Endodermal cell (in vitro differentiated cells): ENCODE measurements around the gene NDUFV2. TPM values are rescaled to one million over a fixed set of nuclear protein-coding genes. Genes with fewer than 3 reads are reported as not detected.

Experiments used
- DNase-seq: peaks from one replicate; pipeline ENCODE4 v3.0.0-alpha.2; 2017
- H3K27ac ChIP-seq: 2 replicates; pipeline ENCODE4 v1.5.1; 2013; ENCODE audit warnings: mild to moderate bottlenecking, low read depth, low read length, moderate library complexity
- H3K27me3 ChIP-seq: 2 replicates; pipeline ENCODE4 v1.6.1; 2013; ENCODE audit warnings: mild to moderate bottlenecking, low read length, moderate library complexity; ENCODE audit not compliant: insufficient read depth, control insufficient read depth, poor library complexity, severe bottlenecking
- H3K36me3 ChIP-seq: 2 replicates; pipeline ENCODE4 v1.7.0; 2013; ENCODE audit warnings: mild to moderate bottlenecking, low read length, moderate library complexity; ENCODE audit not compliant: control insufficient read depth, insufficient read depth
- H3K4me1 ChIP-seq: one replicate; pipeline ENCODE4 v1.7.0; 2013; ENCODE audit warnings: low read length; ENCODE audit not compliant: control insufficient read depth, insufficient read depth
- H3K4me3 ChIP-seq: 2 replicates; pipeline ENCODE4 v1.5.1; 2013; ENCODE audit warnings: mild to moderate bottlenecking, low read length, moderate library complexity
- H3K9ac ChIP-seq: 2 replicates; pipeline ENCODE4 v1.6.1; 2013; ENCODE audit warnings: mild to moderate bottlenecking, low read length, moderate library complexity; ENCODE audit not compliant: poor library complexity, severe bottlenecking; ENCODE audit errors: extremely low read depth
- H3K9me3 ChIP-seq: 2 replicates; pipeline ENCODE4 v1.6.1; 2013; ENCODE audit warnings: mild to moderate bottlenecking, low read length, moderate library complexity; ENCODE audit not compliant: control insufficient read depth
- H3K27ac Mint-ChIP-seq: 2 replicates; pipeline ENCODE4 v1.8.0; 2020; ENCODE audit warnings: mixed read lengths
- H3K27me3 Mint-ChIP-seq: 2 replicates; pipeline ENCODE4 v1.8.0; 2021; ENCODE audit warnings: mild to moderate bottlenecking, mixed read lengths; ENCODE audit not compliant: insufficient read depth
- H3K36me3 Mint-ChIP-seq: 2 replicates; pipeline ENCODE4 v1.8.0; 2020; ENCODE audit warnings: low read depth, mixed read lengths
- H3K4me1 Mint-ChIP-seq: 2 replicates; pipeline ENCODE4 v1.8.0; 2020; ENCODE audit warnings: mixed read lengths
- H3K4me3 Mint-ChIP-seq: 2 replicates; pipeline ENCODE4 v1.8.0; 2020; ENCODE audit warnings: mild to moderate bottlenecking, moderate library complexity, mixed read lengths
- H3K9me3 Mint-ChIP-seq: 2 replicates; pipeline ENCODE4 v1.8.0; 2020; ENCODE audit warnings: mild to moderate bottlenecking, mixed read lengths
- WGBS, 2 experiments: methylation state at CpG; one replicate each; pipeline versions ENCODE4 v1.1.5 to v1.1.7; 2013; ENCODE audit warnings: missing lambda C conversion rate in 2 of 2, mixed read lengths in 1 of 2; ENCODE audit not compliant: insufficient coverage in 1 of 2, insufficient read length in 1 of 2; 5-methylcytosine and 5-hydroxymethylcytosine counted together
- total RNA-seq, 2 donors: library from RNA; stranded (reverse); fragmentation: NEBNext Ultra II Directional in 1 of 2; extraction: Animal tissue kit (Norgen Biotek cat#: 25700) in 1 of 2; gene quantifications; 2 replicates in 1 of 2; 3 replicates in 1 of 2; pipeline ENCODE4 v1.2.1, GENCODE V29; 2021
- TF ChIP-seq, protein P1 (sequence below): fragments of 200-600 bp; sonication (generic); conservative IDR thresholded peaks from 2 replicates; pipeline ENCODE4 v1.5.0; 2021; ENCODE audit warnings: antibody characterized with exemption, mild to moderate bottlenecking

The NDUFV2 gene
- total RNA-seq, 2 donors from 2014 or later = 123 to 138 TPM

- Mint-ChIP-seq H3K4me1 (peaks cover 8% of the 10 kb centered on the region), H3K4me3 (no peak overlapping the region), H3K9me3 (no peaks in the 10 kb centered on the region), H3K27ac (no peak overlapping the region), H3K27me3 (peaks cover 5% of the 10 kb centered on the region), H3K36me3 (no peaks in the 10 kb centered on the region)
- H3K4me3 ChIP-seq = no peak overlapping the region
- TF ChIP-seq, protein P1, sequence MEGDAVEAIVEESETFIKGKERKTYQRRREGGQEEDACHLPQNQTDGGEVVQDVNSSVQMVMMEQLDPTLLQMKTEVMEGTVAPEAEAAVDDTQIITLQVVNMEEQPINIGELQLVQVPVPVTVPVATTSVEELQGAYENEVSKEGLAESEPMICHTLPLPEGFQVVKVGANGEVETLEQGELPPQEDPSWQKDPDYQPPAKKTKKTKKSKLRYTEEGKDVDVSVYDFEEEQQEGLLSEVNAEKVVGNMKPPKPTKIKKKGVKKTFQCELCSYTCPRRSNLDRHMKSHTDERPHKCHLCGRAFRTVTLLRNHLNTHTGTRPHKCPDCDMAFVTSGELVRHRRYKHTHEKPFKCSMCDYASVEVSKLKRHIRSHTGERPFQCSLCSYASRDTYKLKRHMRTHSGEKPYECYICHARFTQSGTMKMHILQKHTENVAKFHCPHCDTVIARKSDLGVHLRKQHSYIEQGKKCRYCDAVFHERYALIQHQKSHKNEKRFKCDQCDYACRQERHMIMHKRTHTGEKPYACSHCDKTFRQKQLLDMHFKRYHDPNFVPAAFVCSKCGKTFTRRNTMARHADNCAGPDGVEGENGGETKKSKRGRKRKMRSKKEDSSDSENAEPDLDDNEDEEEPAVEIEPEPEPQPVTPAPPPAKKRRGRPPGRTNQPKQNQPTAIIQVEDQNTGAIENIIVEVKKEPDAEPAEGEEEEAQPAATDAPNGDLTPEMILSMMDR = no peak
- no peaks in the 10 kb centered on the region for H3K4me1 ChIP-seq
- no peaks in the 10 kb centered on the region for H3K9me3 ChIP-seq
- no peak overlapping the region for H3K9ac ChIP-seq
- no peaks in the 10 kb centered on the region for H3K36me3 ChIP-seq
- DNase-seq = no peak
- WGBS, 2 experiments = 83 to 91% methylated on average over 1 to 2 of the region's 2 CpGs
- H3K27ac ChIP-seq = no peak overlapping the region
- H3K27me3 ChIP-seq = no peaks in the 10 kb centered on the region
Observed at GRCh38 chr18:9096685-9097084, 5.8 kb upstream of the NDUFV2 start.

GRCh38 chr18:9097349-9097748, 5.2 kb upstream of the NDUFV2 start:
- Histone ChIP-seq H3K4me1 (no peaks in the 10 kb centered on the region), H3K4me3 (no peak overlapping the region), H3K36me3 (no peaks in the 10 kb centered on the region), H3K27me3 (no peaks in the 10 kb centered on the region), H3K27ac (no peak overlapping the region), H3K9me3 (no peaks in the 10 kb centered on the region), H3K9ac (no peak overlapping the region)
- no peak for DNase-seq
- TF ChIP-seq, protein P1 = no peak
- 58% methylated on average over 2 of the region's 2 CpGs; no CpG with 5 or more reads in 1 of the 2 experiments for WGBS, 2 experiments
- no peaks in the 10 kb centered on the region for H3K36me3 Mint-ChIP-seq
- no peak overlapping the region for H3K4me3 Mint-ChIP-seq
- H3K9me3 Mint-ChIP-seq = no peaks in the 10 kb centered on the region
- H3K4me1 Mint-ChIP-seq = peaks cover 11% of the 10 kb centered on the region
- H3K27me3 Mint-ChIP-seq = peaks cover 5% of the 10 kb centered on the region
- H3K27ac Mint-ChIP-seq = no peak overlapping the region

DNA sequence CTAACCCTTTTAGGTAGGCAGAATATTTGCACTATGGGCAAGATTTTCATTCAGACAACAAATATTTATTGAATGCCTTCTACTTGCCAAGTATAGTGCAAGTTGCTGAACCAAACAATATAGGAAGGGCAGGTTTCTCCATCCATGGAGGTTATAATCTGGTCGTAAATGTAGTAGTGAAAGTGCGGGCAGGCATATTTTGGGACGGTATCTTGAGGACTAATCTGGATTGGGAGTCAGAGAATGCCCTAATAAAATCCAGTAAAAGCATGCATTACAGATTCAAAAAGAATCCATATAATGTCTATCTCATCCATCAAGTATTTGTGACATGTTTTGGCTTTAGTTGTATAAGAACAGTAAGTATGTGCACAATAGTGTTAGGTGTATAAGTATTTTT, 1.7 kb upstream of the NDUFV2 start:
- Mint-ChIP-seq H3K4me3 (no peak overlapping the region), H3K4me1 (peaks cover 37% of the 10 kb centered on the region), H3K36me3 (peaks cover 5% of the 10 kb centered on the region), H3K9me3 (no peaks in the 10 kb centered on the region), H3K27me3 (peaks cover 21% of the 10 kb centered on the region), H3K27ac (no peak overlapping the region)
- no peak overlapping the region for H3K9ac ChIP-seq
- WGBS, 2 experiments = 95 to 100% methylated on average over 1 to 3 of the region's 3 CpGs
- H3K4me1 ChIP-seq = no peaks in the 10 kb centered on the region
- H3K4me3 ChIP-seq = no peak overlapping the region
- H3K36me3 ChIP-seq = no peaks in the 10 kb centered on the region
- H3K27me3 ChIP-seq = peaks cover 12% of the 10 kb centered on the region
- H3K27ac ChIP-seq = no peak overlapping the region
- no peak for DNase-seq
- no peaks in the 10 kb centered on the region for H3K9me3 ChIP-seq
- TF ChIP-seq, protein P1 = no peak
